H1 (cell line): ENCODE results near the gene ITLN1. TPM values are rescaled to one million over a fixed set of nuclear protein-coding genes. Genes with fewer than 3 reads are reported as not detected.
A peak's percentile ranks its signal among the peaks of the same experiment; 100 is the strongest.

Experiments
- CTCF ChIA-PET: fragments of 300-600 bp; sonication (Branson Sonifier 250); formaldehyde crosslinking; loops from one replicate; lab custom pipeline; 2021; ENCODE audit not compliant: partially characterized antibody; lab: Charles Lee
- POLR2A ChIA-PET: fragments of 300-600 bp; sonication (Branson Sonifier 250); formaldehyde crosslinking; loops from one replicate; lab custom pipeline; 2021; ENCODE audit warnings: inconsistent platforms; ENCODE audit not compliant: partially characterized antibody; lab: Charles Lee
- DNase-seq, 2 experiments: peaks; one replicate each; pipeline versions ENCODE4 v3.0.0 to v3.0.0-alpha.2; 2010 to 2022; ENCODE audit warnings: low spot score in 2 of 2, low read depth in 1 of 2, mixed read lengths in 1 of 2
- FAIRE-seq: peaks from 2 replicates; lab custom pipeline; 2011; peaks lifted over from hg19 to GRCh38; lab: Jason Lieb, UNC
- H2AFZ ChIP-seq: 2 replicates; pipeline ENCODE4 v1.8.1; 2012; ENCODE audit warnings: low read length, inconsistent platforms
- H2AK5ac ChIP-seq: 2 replicates; pipeline ENCODE4 v1.6.1; 2013; ENCODE audit warnings: low read depth, low read length
- H2BK120ac ChIP-seq: replicated peaks from 2 replicates; pipeline ENCODE3; 2013; ENCODE audit warnings: low read depth, low read length, inconsistent platforms
- H2BK12ac ChIP-seq: 2 replicates; pipeline ENCODE4 v1.6.1; 2013; ENCODE audit warnings: low read depth, low read length
- H2BK15ac ChIP-seq: 2 replicates; pipeline ENCODE4 v1.6.1; 2013; ENCODE audit warnings: low read length
- H2BK20ac ChIP-seq: 2 replicates; pipeline ENCODE4 v1.6.1; 2013; ENCODE audit warnings: low read length
- H2BK5ac ChIP-seq: 2 replicates; pipeline ENCODE4 v1.6.1; 2013; ENCODE audit warnings: low read depth, low read length
- H3K14ac ChIP-seq: 2 replicates; pipeline ENCODE4 v1.6.1; 2013; ENCODE audit warnings: inconsistent platforms; ENCODE audit not compliant: insufficient read length
- H3K18ac ChIP-seq: 2 replicates; pipeline ENCODE4 v1.6.1; 2013; ENCODE audit warnings: low read length; ENCODE audit errors: extremely low read depth
- H3K23ac ChIP-seq: 2 replicates; pipeline ENCODE4 v1.6.1; 2013; ENCODE audit warnings: inconsistent platforms; ENCODE audit not compliant: insufficient read length
- H3K23me2 ChIP-seq: 2 replicates; pipeline ENCODE4 v1.6.1; 2013; ENCODE audit warnings: low read depth, low read length
- H3K27ac ChIP-seq: 2 replicates; pipeline ENCODE4 v1.6.1; 2011; ENCODE audit warnings: low read depth, low read length, inconsistent platforms
- H3K27me3 ChIP-seq, 4 experiments: replicated peaks in 1 of 4; 1 replicate in 1 of 4; 2 replicates in 3 of 4; pipeline versions ENCODE4 v1.6.1 to v1.8.1; 2011 to 2013; ENCODE audit warnings: low read length in 3 of 4, mild to moderate bottlenecking in 3 of 4, inconsistent platforms in 2 of 4, mixed read lengths in 2 of 4, moderate library complexity in 1 of 4; ENCODE audit not compliant: control insufficient read depth in 3 of 4, insufficient read depth in 3 of 4; ENCODE audit errors: extremely low read depth in 1 of 4
- H3K36me3 ChIP-seq, 4 experiments: 2 replicates each; pipeline versions ENCODE4 v1.6.1 to v1.8.1; 2011 to 2013; ENCODE audit warnings: mild to moderate bottlenecking in 4 of 4, low read length in 3 of 4, moderate library complexity in 2 of 4, control low read depth in 1 of 4, inconsistent platforms in 1 of 4; ENCODE audit not compliant: insufficient read depth in 4 of 4, control insufficient read depth in 2 of 4
- H3K4ac ChIP-seq: replicated peaks from 2 replicates; pipeline ENCODE3; 2013; ENCODE audit warnings: low read length, low read depth, mixed read lengths, inconsistent platforms; ENCODE audit not compliant: insufficient read length
- H3K4me1 ChIP-seq, 4 experiments: replicated peaks in 1 of 4; 1 replicate in 1 of 4; 2 replicates in 3 of 4; pipeline versions ENCODE4 v1.6.1 to v1.8.1; 2011 to 2013; ENCODE audit warnings: low read length in 3 of 4, inconsistent platforms in 2 of 4, mixed read lengths in 1 of 4; ENCODE audit not compliant: insufficient read depth in 4 of 4, control insufficient read depth in 3 of 4
- H3K4me2 ChIP-seq, 2 experiments: 2 replicates each; pipeline versions ENCODE4 v1.6.1 to v1.8.1; 2011 to 2013; ENCODE audit warnings: low read depth in 2 of 2, low read length in 2 of 2, control low read depth in 1 of 2, inconsistent platforms in 1 of 2, mild to moderate bottlenecking in 1 of 2; ENCODE audit not compliant: insufficient read depth in 1 of 2
- H3K4me3 ChIP-seq, 4 experiments: fragments of 200-600, 300-600 bp in 1 of 4; sonication (generic), shearing (Covaris generic), sonication (Bioruptor Twin) in 1 of 4; 2 replicates each; pipeline versions ENCODE4 v1.5.1 to v1.8.1; 2011 to 2016; ENCODE audit warnings: low read length in 4 of 4, low read depth in 3 of 4, control low read depth in 2 of 4, inconsistent platforms in 2 of 4, mild to moderate bottlenecking in 2 of 4, mixed read lengths in 1 of 4, moderate library complexity in 1 of 4; ENCODE audit not compliant: insufficient read depth in 2 of 4; ENCODE audit errors: extremely low read depth in 1 of 4
- H3K56ac ChIP-seq: replicated peaks from 2 replicates; pipeline ENCODE3; 2013; ENCODE audit warnings: low read depth, mild to moderate bottlenecking, mixed read lengths, low read length, inconsistent platforms; ENCODE audit not compliant: insufficient read length
- H3K79me1 ChIP-seq: 2 replicates; pipeline ENCODE4 v1.6.1; 2013; ENCODE audit warnings: low read depth, low read length, control low read depth
- H3K79me2 ChIP-seq, 2 experiments: 2 replicates each; pipeline versions ENCODE4 v1.6.1 to v1.8.1; 2012 to 2013; ENCODE audit warnings: low read length in 2 of 2, mild to moderate bottlenecking in 2 of 2, inconsistent platforms in 1 of 2; ENCODE audit not compliant: insufficient read depth in 2 of 2, control insufficient read depth in 1 of 2
- H3K9ac ChIP-seq, 4 experiments: replicated peaks in 1 of 4; 1 replicate in 1 of 4; 2 replicates in 3 of 4; pipeline versions ENCODE4 v1.6.1 to v1.8.1; 2011 to 2013; ENCODE audit warnings: low read depth in 3 of 4, low read length in 3 of 4, control low read depth in 2 of 4, mild to moderate bottlenecking in 2 of 4, moderate library complexity in 2 of 4, inconsistent platforms in 1 of 4; ENCODE audit errors: extremely low read depth in 1 of 4
- H3K9me3 ChIP-seq, 2 experiments: 2 replicates each; pipeline versions ENCODE4 v1.6.1 to v1.8.1; 2012 to 2013; ENCODE audit warnings: mild to moderate bottlenecking in 2 of 2, moderate library complexity in 2 of 2, control low read depth in 1 of 2, inconsistent platforms in 1 of 2, low read depth in 1 of 2, low read length in 1 of 2, mixed read lengths in 1 of 2; ENCODE audit not compliant: insufficient read depth in 2 of 2
- H4K20me1 ChIP-seq, 2 experiments: replicated peaks in 1 of 2; 2 replicates each; pipeline versions ENCODE3 to v1.8.1; 2011 to 2013; ENCODE audit warnings: inconsistent platforms in 2 of 2, low read length in 2 of 2, mild to moderate bottlenecking in 1 of 2; ENCODE audit not compliant: insufficient read depth in 2 of 2, control insufficient read depth in 1 of 2
- H4K5ac ChIP-seq: 2 replicates; pipeline ENCODE4 v1.6.1; 2013; ENCODE audit warnings: low read length, low read depth, mixed read lengths, inconsistent platforms; ENCODE audit not compliant: insufficient read length
- H4K8ac ChIP-seq: 2 replicates; pipeline ENCODE4 v1.8.0; 2013; ENCODE audit warnings: mild to moderate bottlenecking, moderate library complexity, low read length, inconsistent platforms; ENCODE audit not compliant: insufficient read depth; ENCODE audit errors: extremely low read depth
- H4K91ac ChIP-seq: replicated peaks from 2 replicates; pipeline ENCODE3; 2013; ENCODE audit warnings: low read length, mixed read lengths, inconsistent platforms; ENCODE audit not compliant: insufficient read length
- BRCA1 ChIP-seq: IDR thresholded peaks from 2 replicates; pipeline ENCODE4 v1.6.1; 2012; ENCODE audit warnings: low read depth, low read length, improper control_type of control experiment
- CREB1 ChIP-seq: IDR thresholded peaks from 2 replicates; pipeline ENCODE4 v1.6.1; 2012; ENCODE audit warnings: inconsistent platforms
- HDAC6 ChIP-seq: IDR thresholded peaks from one replicate; pipeline ENCODE4 v1.7.1; 2012; ENCODE audit warnings: low read depth, mild to moderate bottlenecking, inconsistent platforms, low read length, moderate library complexity
- PHF8 ChIP-seq: fragments of 200-600 bp; sonication (generic); conservative IDR thresholded peaks from 2 replicates; pipeline ENCODE4 v1.7.1; 2012; ENCODE audit warnings: low read depth, mild to moderate bottlenecking, inconsistent platforms, low read length, moderate library complexity
- POLR2A ChIP-seq, 2 experiments: IDR thresholded peaks; 1 replicate in 1 of 2; 2 replicates in 1 of 2; pipeline ENCODE4 v1.6.1; 2011; ENCODE audit warnings: low read depth in 2 of 2, low read length in 2 of 2, mild to moderate bottlenecking in 2 of 2; ENCODE audit errors: control extremely low read depth in 1 of 2
- RAD21 ChIP-seq, 2 experiments: IDR thresholded peaks in 1 of 2; conservative IDR thresholded peaks in 1 of 2; 2 replicates each; pipeline ENCODE4 v1.6.1; 2011; ENCODE audit warnings: low read depth in 2 of 2, low read length in 2 of 2, improper control_type of control experiment in 1 of 2, inconsistent platforms in 1 of 2, mild to moderate bottlenecking in 1 of 2, moderate library complexity in 1 of 2
- SIN3A ChIP-seq, 2 experiments: IDR thresholded peaks in 1 of 2; conservative IDR thresholded peaks in 1 of 2; 2 replicates each; pipeline ENCODE4 v1.6.1; 2011 to 2012; ENCODE audit warnings: low read length in 2 of 2, improper control_type of control experiment in 1 of 2, low read depth in 1 of 2, mild to moderate bottlenecking in 1 of 2
- TEAD4 ChIP-seq: IDR thresholded peaks from 2 replicates; pipeline ENCODE4 v1.6.1; 2012; ENCODE audit warnings: low read depth, low read length, inconsistent platforms, mixed read lengths
- YY1 ChIP-seq: IDR thresholded peaks from 2 replicates; pipeline ENCODE4 v1.6.1; 2011; ENCODE audit warnings: low read depth, mild to moderate bottlenecking, low read length
- WGBS, 2 experiments: shearing (Covaris generic) in 1 of 2; methylation state at CpG; one replicate each; pipeline versions ENCODE4 v1.1.6 to v1.1.7; 2013 to 2015; ENCODE audit warnings: low lambda C conversion rate in 2 of 2, mixed read lengths in 2 of 2, inconsistent platforms in 1 of 2, low coverage in 1 of 2, missing lambda C conversion rate in 1 of 2; ENCODE audit not compliant: insufficient replicate concordance in 2 of 2, insufficient coverage in 1 of 2, insufficient read length in 1 of 2; ENCODE audit errors: extremely low coverage in 1 of 2, missing lambda C conversion rate in 1 of 2; 5-methylcytosine and 5-hydroxymethylcytosine counted together
- polyA plus RNA-seq, 7 experiments: library from polyadenylated mRNA; depleted of rRNA in 3 of 7; stranded (reverse) in 5 of 7; unstranded in 2 of 7; fragments of >200 nt in 5 of 7; fragments of 200-250 nt in 2 of 7; gene quantifications; 1 replicate in 5 of 7; 2 replicates in 1 of 7; 4 replicates in 1 of 7; pipeline versions ENCODE4 v1.2.1 to v1.2.3, GENCODE V29; 2011 to 2013; ENCODE audit warnings: missing spikeins in 2 of 7, mixed read lengths in 2 of 7
- total RNA-seq: library from RNA; stranded (reverse); fragmentation: NEBNext Ultra II Directional; extraction: Animal tissue kit (Norgen Biotek cat#: 25700); gene quantifications from 2 replicates; pipeline ENCODE4 v1.2.1, GENCODE V29; 2021
- TF ChIP-seq, protein P1 (sequence below): IDR thresholded peaks from 2 replicates; pipeline ENCODE4 v1.6.1; 2012; ENCODE audit warnings: inconsistent platforms
- TF ChIP-seq, protein P2 (sequence below): IDR thresholded peaks from 2 replicates; pipeline ENCODE4 v1.6.1; 2012; ENCODE audit warnings: inconsistent platforms

ITLN1 gene
- total and polyA plus RNA-seq, 2 of the 8 experiments (the other 6 are each of a cell fraction or from before 2014, with no cell fraction given) = not detected

DNA sequence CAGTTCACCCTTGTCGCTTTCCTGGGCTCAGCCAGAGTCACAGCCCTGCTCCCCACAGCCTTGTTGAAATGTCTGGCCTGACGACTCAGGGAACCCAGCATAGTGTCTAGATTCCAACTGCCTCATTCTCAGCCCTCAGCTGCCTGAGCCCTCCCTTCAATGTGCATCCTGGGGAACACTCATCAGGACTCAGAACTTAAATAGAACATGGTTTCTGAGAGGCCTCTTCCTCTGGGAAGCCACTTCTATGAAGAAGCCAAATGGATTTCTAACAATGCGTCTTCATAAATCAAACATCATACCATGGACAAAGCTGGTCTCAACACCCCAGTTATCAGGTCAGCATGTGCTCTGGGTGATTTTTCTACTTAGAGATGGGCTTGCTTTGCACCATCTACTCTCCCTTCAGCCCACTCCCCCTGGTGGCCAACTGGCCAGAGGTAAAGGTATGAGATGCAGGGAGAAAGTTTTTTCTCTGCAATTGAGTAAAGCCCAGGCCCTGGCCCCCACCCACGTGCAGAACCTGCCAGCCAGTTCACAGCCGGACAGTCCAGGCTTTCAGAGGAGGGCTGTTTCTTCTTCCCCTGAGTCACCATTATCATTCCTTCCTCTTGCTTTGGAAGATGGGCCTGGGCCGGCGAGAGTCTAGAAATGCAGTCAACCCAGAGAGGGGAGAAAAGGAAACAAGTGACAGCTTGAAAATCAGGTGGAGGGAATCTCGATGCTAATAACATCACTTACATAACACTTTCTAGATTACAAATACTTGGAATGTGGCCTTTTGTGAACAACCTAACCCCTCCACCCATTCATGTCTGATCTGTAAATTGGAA, 54.4 kb downstream of the ITLN1 start:
- Histone ChIP-seq H4K5ac (no peak overlapping the region), H3K27ac (no peak overlapping the region), H2AK5ac (no peak overlapping the region), H3K4me1 (no peaks in the 10 kb centered on the region), H4K8ac (no peak overlapping the region), H3K14ac (no peak overlapping the region), H3K56ac (no peak overlapping the region), H3K4ac (no peak overlapping the region), H2BK5ac (no peak overlapping the region), H2BK20ac (no peak overlapping the region), H3K23me2 (no peaks in the 10 kb centered on the region), H3K9me3 (no peaks in the 10 kb centered on the region), H3K18ac (no peak overlapping the region), H3K4me2 (no peak overlapping the region), H3K23ac (no peak overlapping the region), H2BK15ac (no peak overlapping the region), H3K4me3 (no peak overlapping the region), H3K36me3 (no peaks in the 10 kb centered on the region), H3K79me2 (no peaks in the 10 kb centered on the region), H2BK12ac (no peak overlapping the region), H4K91ac (no peak overlapping the region), H3K79me1 (no peaks in the 10 kb centered on the region), H4K20me1 (no peaks in the 10 kb centered on the region), H3K27me3 (no peaks in the 10 kb centered on the region), H3K9ac (no peak overlapping the region), H2AFZ (no peak overlapping the region), H2BK120ac (no peak overlapping the region)
- WGBS, 2 experiments = 65% methylated on average over 8 of the region's 8 CpGs; no CpG with 5 or more reads in 1 of the 2 experiments
- FAIRE-seq (peak; percentile 86), DNase-seq (peak in 1 of 2 experiments; percentile 91)
- ChIA-PET POLR2A (interaction anchor here (1.2 kb wide), 1 partner anchor 81 kb away, joined by 3 read pairs; no protein-coding TSS in a partner anchor), CTCF (interaction anchor here (0.7 to 4.3 kb wide), 43 partner anchors 10 to 240 kb away, joined by 3 to 60 read pairs (median 4); partner anchors contain the start of gene ITLN2)
- TF ChIP-seq TEAD4 = 0 out of 2 replicates have a peak, but pooled peaks have one; percentile 9
- TF ChIP-seq, protein P1, sequence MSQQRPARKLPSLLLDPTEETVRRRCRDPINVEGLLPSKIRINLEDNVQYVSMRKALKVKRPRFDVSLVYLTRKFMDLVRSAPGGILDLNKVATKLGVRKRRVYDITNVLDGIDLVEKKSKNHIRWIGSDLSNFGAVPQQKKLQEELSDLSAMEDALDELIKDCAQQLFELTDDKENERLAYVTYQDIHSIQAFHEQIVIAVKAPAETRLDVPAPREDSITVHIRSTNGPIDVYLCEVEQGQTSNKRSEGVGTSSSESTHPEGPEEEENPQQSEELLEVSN = peak; percentile 49; the same call in 1 of the 2 replicates
- TF ChIP-seq SIN3A (conservative IDR thresholded peaks at IDR 0.05 in 1 of 2, IDR thresholded peaks at IDR 0.05 in 1 of 2; ENCODE audit: low read depth in 1 of 2, low read length in 2 of 2) = no peak
- TF ChIP-seq HDAC6 = no peak
- 0 out of 2 replicates have a peak, but pooled peaks have one; percentile 36 for TF ChIP-seq YY1
- no peak for TF ChIP-seq CREB1
- TF ChIP-seq, protein P2, sequence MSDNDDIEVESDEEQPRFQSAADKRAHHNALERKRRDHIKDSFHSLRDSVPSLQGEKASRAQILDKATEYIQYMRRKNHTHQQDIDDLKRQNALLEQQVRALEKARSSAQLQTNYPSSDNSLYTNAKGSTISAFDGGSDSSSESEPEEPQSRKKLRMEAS = peak; percentile 77
- TF ChIP-seq BRCA1 = no peak
- TF ChIP-seq POLR2A (IDR thresholded peaks at IDR 0.05; ENCODE audit: control extremely low read depth in 1 of 2, low read depth in 2 of 2, low read length in 2 of 2) = no peak
- TF ChIP-seq RAD21 (IDR thresholded peaks at IDR 0.05 in 1 of 2, conservative IDR thresholded peaks at IDR 0.05 in 1 of 2; ENCODE audit: low read depth in 2 of 2, low read length in 2 of 2) = peak; percentile 75 to 80
- no peak for TF ChIP-seq PHF8
